GM08714 (cell line): ENCODE data around the gene IFNLR1.

ENCODE experiments used
- H3K4me3 ChIP-seq: fragments of 200-500 bp; sonication (Bioruptor generic); 2 replicates; pipeline ENCODE4 v1.5.1; 2014; ENCODE audit warnings: mild to moderate bottlenecking, low read length, inconsistent platforms
- ZNF274 ChIP-seq: IDR thresholded peaks from 2 replicates; pipeline ENCODE4 v1.6.1; 2012; ENCODE audit warnings: mild to moderate bottlenecking, low read depth, low read length

The IFNLR1 gene

DNA sequence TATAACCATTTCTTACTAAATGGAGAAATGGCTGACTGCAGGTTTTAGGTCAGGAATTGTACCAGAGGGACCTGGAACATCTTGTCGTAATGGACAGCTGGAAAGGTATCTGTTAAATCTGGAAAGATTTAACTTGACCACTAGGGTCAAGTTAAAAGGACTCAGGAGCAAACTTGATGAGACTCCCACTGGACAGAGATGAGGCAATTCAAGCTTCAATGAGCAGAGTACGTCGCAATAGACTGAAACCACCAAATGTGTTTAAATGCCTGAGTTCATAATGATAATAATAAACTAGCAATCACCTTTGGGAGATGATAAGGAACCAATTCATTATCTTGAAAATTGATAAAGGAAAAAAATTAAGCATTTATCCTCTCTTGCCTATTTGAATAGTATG is 8.7 kb downstream of the IFNLR1 start:
- TF ChIP-seq ZNF274: no peak
- no peak overlapping the region for H3K4me3 ChIP-seq

DNA sequence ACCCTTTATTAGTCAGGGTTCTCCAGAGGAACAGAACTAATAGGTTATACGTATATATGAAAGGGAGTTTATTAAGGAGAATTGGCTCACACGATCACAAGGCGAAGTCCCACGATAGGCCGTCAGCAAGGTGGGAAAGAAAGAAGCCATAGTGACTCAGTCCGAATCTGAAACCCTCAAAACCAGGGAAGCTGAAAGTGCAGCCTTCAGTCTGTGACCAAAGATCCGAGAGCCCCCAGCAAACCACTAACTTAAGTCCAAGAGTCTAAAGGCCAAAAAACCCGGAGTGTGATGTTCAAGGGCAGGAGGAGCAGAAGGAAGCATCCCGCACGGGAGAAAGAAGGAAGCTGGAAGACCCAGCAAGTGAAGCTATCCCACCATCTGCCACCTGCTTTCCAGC is 9.9 kb downstream of the IFNLR1 start:
- no peak overlapping the region for H3K4me3 ChIP-seq
- TF ChIP-seq ZNF274: no peak

DNA sequence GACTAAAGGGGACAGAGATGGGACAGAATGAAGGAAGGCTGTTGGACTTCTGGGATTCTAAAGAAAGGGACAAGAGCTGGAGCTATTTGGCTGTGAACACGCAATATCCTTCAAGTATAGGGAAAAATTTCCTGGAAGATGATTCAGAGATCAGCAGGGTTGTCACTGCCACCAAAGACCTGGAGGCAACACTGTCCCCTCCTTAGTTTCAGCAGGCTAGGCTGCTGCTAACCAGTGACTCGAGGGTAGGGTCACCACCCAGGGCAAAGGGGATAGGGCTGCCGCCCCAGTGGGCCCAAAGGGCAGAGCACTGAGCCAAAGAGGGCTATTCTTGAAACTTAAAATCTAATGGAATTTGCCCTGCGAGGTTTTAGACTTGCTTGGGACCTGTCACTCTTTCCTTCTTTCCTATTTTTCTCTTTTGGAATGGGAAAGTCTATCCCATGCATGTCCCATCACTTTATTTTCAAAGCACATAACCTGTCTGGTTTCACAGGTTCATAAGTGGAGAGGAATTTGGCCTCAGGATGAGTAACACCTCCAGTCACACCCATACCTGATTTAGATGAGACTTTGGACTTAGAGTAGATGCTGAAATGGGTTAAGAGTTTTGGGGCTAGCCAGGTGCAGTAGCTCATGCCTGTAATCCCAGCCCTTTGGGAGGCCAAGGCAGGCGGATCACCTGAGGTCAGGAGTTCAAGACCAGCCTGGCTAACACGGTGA is 11.9 kb downstream of the IFNLR1 start:
- no peak for TF ChIP-seq ZNF274
- no peak overlapping the region for H3K4me3 ChIP-seq

DNA sequence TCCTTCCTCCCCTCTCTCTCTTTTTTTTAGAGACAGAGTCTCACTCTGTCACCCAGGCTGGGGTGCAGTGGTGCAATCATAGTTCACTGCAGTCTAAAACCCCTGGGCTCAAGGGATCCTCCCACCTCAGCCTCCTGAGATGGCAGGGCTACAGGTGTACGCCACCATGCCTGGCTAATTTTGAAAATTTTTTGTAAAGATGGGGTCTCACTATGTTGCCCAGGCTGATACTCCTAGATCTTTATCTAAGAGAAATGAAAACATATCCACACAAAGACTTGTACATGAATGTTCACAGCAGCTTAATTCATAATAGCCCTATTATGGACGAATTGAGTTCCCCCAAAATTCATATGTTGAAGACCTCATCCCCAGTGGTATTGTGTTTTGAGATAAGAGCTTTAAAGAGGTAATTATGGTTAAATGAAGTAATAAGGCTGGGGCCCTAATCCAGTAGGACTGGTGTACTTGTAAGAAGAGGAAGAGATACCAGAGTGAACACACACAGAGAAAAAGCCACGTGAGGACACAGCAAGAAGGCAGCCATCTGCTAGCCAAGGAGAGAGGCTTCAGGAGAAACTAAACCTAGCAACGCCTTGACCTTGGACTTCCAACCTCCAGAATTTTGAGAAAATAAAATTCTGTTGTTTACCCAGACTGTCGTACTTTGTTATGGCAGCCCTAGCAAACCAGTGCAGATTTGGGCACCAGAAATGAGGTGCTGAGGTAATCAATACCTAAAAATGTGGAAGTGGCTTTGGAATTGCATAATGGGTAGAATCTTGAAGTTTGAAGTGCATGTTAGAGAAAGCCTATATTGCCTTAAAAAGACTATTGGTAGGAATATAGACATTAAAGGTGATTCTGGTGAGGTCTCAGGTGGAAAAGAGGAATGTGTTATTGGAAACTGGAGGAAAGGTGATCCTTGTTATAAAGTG is 13.2 kb downstream of the IFNLR1 start:
- TF ChIP-seq ZNF274: no peak
- no peak overlapping the region for H3K4me3 ChIP-seq

DNA sequence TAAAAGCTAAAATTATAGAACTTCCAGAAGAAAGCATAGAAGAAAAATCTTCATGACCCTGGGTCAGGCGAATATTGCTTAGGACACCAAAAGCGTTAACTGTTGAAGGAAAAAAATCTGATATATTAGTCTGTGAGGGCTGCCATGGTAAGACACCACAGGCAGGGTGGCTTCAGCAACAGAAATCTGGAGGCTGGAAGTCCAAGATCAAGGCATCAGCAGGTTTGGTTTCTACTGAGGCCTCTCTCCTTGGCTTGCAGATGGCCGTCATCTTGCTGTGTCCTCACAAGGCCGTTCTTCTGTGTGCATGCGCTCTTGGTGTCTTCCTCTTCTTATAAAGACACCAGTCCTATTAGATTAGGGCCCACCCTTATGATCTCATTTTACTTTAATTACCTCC is 14.5 kb downstream of the IFNLR1 start:
- H3K4me3 ChIP-seq: no peak overlapping the region
- no peak for TF ChIP-seq ZNF274

DNA sequence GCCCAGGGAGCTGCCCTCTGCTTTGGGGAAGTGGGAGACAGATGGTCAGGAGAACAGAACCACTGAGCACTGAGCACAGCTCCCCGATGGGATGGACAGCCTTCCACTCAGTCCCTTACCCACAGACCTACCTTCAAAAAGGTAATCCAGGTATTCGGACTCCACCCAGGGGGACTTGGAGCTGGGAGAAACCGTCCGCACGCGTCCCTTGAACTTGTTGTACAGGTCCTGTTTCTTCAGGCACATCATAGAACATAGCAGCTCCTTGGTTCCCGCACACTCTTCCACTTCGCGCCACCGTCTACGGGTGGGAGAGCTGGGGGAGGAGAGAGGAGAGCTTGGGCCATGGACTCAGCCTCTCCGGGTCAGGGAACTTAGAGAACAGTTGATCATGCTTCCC is 17.8 kb downstream of the IFNLR1 start:
- no peak overlapping the region for H3K4me3 ChIP-seq
- TF ChIP-seq ZNF274: no peak

DNA sequence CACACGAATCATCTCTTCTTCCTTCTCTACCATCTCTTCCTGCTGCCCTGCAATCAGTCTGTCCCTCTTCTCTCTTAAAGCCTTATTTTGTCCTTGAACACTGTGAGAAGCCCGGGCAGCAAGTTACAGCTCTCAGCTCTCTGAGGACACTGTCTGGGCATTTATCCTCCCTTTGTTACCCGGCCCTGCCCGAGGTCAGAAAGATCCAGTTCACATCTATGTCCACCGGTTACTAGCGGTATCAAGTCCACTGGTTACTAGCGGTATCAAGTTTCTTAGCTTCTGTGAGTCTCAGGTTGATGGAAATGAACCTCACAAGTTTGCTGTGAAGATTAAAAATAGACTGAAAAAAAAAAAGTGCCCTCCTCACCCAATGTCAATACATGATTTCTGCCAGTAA is 18.8 kb downstream of the IFNLR1 start:
- no peak overlapping the region for H3K4me3 ChIP-seq
- TF ChIP-seq ZNF274: no peak

DNA sequence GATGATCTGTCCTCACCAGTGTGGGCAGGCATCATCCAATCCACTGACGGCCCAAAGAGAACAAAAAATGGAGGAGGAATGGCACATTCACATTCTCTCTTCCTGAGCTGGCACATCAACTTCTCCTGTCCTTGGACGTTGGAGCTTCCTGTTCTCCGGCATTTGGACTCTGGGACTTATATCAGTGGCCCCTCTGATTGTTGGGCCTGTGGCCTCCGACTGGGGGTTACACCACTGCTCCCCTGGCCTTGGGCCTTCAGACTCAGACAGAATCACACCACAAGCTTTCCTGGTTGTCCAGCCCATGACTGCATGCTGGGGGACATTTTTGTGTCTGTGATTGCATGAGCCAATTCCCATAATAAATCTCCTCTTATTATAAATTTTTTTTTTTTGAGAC is 20.1 kb downstream of the IFNLR1 start:
- no peak for TF ChIP-seq ZNF274

DNA sequence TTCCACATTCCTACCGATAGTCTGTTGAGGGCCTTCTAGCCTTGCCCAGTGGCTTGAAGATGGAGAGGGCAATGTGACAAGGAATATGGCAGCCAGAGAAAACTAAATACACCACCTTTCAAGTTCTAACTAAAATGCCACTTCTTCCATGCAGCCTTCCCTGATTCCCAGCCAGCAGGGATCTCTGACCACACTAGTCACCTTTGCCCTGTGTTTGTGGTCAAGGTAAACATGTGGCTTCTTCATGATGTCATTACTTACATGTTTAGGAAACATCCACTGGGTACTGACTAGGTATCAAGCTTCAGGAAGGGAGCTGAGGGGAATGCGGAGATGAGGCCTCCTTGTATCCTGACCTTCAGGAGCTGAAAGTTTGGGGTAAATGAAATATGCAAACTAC is 21.6 kb downstream of the IFNLR1 start:
- TF ChIP-seq ZNF274: no peak
- no peak overlapping the region for H3K4me3 ChIP-seq

More for the DNA sequence above, 20.1 kb downstream of the IFNLR1 start:
- no peak overlapping the region for H3K4me3 ChIP-seq

DNA sequence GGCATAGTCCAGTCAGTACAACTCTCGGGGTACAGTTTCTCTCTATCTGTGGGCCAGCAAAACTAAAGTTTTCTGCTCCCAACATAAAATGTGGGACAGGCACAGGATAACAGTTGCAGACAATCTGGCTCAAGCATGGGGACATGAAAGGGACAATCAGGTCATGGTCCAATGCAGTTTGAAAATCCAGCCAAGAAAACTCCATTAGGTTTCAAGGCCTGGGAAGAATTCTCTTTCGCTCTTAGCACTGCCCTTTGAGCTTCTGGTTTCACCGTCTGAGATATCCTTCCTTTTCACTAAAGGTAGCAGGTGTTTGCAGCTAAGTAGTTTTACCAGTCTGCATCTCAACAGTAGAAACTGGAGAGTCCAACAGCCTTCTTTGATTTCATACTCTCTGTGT is 23.1 kb downstream of the IFNLR1 start:
- no peak for TF ChIP-seq ZNF274

DNA sequence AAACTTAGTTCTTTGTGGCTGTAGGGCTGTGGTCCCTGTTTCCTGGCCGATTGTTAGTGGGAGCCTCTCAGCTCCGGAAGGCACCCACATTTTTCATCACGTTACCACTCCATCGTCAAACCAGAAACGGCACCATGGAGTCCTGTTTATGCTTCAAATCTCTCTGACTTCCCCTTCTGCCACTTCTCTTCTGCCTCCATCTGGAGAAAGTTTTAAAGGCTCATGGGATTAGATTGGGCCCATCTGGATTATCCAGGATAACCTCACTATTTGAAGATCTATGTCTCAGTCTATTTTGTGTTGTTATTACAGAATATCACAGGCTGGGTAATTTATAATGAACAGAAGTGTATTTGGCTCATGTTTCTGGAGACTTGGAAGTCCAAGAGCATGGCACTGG is 24.9 kb downstream of the IFNLR1 start:
- no peak for TF ChIP-seq ZNF274
- no peak overlapping the region for H3K4me3 ChIP-seq

More for the DNA sequence above, 23.1 kb downstream of the IFNLR1 start:
- no peak overlapping the region for H3K4me3 ChIP-seq

DNA sequence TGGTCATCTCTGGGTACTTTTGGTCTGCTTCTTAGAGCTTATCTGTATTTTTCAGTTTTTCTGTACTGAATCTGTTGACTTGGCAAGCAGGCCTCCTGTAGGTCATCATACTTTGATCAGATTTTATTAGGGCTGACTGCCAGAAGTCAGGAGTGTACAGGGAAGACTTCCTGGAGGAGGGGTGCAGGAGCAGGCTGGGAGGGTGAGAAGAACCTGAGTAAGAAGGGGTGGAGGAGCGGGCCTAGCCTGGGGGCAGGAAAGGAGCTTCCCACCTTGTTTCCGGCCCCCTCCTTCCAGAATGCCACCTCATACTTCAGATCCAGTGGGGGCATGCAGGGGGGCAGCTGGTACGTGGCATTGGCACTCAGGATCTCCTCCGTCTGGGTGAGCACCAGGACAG is 25.8 kb downstream of the IFNLR1 start:
- H3K4me3 ChIP-seq: no peak overlapping the region
- no peak for TF ChIP-seq ZNF274

DNA sequence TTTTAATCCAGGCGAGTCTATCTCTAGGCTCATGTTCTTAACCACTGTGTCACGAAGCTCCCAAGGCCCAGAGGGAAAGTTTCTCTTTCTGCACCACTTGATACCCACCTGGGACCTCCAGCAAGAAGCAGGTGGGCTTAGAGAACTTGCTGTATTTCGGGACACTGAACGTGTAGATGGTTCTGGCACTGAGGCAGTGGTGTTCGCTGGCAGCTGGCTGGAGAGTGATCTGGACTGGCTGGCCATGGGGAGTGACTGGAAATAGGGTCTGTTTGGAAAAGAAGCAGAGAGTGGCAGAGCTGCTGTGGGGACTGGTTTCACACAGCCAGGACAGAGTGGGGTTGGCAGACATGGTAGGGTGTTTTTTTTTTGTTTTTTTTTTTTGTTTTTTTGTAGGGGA is 27.7 kb downstream of the IFNLR1 start:
- no peak overlapping the region for H3K4me3 ChIP-seq
- TF ChIP-seq ZNF274: no peak

DNA sequence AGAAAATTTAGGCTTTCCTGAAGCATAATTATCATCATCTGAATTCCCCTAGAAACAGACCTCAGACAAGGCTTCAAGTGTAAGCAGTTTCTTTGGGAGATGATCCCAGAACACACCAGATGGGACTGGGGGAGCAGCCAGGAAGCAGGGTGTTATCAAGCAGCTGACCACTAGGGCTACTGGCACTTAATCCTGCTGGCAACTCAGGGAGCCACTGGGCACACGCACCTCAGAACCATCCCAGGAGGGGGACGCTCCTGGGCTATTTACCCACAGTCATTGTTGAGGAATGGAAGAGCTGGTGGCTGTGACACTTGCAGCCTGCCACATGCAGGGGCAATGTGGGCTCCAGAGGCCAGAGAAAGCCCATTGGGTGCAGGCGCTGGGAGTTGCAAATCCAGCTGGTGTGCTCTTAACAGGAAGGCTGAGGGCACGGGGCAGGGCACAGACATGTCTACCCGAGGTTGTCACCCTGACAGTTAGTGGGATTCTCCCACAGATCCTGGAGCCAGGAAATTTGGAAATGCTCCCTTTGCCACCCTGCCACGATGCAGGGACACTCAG is 29.1 kb downstream of the IFNLR1 start:
- TF ChIP-seq ZNF274: no peak
- no peak overlapping the region for H3K4me3 ChIP-seq
